CD4-positive, alpha-beta T cell treated with Interleukin-1 beta for 1 hour (primary cell): ENCODE data around the gene TNFRSF21.
"Not testable (repeated sequence)": the region's sequence is repeated elsewhere in the genome, so short reads cannot be mapped to it uniquely, and the experiment has no call there.

ENCODE experiments used
- DNase-seq, 2 donors: peaks; one replicate each; pipeline ENCODE4 v3.0.0-alpha.2; 2020 to 2022

Gene TNFRSF21

GRCh38 chr6:47247227-47247797 is 62.4 kb downstream of the TNFRSF21 start:
- DNase-seq = peak in 1 of 2 donors; percentile 4

- DNase-seq = no peak
Observed at GRCh38 chr6:47246551-47246950, 63.2 kb downstream of the TNFRSF21 start.

- peak in 1 of 2 donors; percentile 24 for DNase-seq
Observed at GRCh38 chr6:47245745-47246371, 63.8 kb downstream of the TNFRSF21 start.

DNA sequence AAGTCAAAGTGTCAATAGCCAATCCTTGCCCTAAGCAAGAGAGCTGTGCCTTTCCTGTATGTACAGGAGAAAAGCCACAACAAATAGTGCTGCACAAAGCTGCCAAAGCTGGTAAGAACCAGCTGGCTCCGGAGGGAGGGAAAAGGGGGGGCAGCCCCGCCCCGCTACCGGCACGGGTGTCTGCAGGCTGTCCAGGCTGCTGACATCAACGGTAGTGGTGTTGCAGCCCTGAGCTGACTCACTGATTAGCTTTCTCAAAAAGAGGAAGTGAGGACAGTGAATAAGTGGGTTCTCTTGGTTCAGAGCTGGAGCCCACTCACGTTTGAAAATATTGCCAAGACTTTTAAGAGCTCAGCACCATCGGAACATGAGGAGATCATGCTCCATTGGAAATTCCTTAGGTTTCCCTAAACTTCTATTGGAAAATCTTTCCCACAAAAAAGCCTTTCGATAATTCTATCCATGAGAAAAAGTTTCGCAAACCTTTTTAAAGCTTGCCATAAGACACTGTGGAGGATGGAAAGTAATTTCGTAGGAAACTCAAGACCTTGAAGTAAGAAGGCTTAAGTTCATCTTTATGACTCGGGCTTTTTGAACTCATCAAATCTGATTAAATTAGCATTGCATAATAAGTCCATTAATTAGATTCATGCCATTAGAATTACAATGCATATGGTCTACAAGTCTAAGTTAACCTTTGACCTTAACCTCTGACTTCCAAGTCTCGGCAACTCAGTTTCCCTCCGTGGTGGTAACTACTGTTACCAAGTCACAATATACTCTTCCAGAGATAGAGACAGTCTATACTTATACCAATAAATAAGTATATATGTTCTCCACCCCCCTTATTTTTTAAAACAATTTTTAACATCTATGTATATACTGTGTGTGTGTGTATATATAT is 67.0 kb downstream of the TNFRSF21 start:
- peak; percentile 58 to 88 for DNase-seq

DNA sequence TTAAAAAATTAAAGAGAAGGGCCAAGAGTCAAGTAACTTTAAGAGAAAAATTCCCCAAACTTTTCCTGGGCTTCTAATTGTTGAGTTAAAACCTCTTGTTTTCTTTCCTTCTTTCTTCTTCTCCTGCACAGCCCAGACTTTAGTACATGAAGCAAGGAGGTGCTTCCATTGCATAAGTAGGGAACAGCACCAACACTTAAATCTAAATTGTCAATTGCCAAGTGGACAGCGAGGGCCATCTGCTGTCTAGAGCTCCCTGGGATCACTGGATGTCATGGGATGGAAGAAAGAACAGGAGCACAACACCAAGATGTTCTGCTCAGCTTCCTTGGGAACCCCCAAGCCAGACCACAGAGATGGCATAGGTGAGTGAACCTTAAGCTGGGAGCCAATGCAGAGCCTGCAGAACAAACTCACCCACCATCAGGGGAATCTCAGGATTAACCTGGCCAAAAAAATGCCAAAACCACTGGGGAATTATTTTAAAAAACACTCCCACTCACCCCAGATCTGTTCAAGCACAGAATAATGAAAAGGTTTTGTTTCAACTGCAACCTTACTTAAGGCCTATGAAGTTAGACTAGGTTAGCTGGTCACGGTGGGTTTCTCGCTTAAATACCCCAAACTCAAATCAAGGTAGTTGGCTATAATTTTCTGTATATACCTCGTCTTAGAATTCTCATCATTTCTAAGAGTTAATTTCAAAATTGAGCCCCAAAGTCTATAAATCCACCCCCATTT is 67.8 kb downstream of the TNFRSF21 start:
- no peak for DNase-seq

GRCh38 chr6:47240277-47240890 is 69.3 kb downstream of the TNFRSF21 start:
- no peak for DNase-seq

DNA sequence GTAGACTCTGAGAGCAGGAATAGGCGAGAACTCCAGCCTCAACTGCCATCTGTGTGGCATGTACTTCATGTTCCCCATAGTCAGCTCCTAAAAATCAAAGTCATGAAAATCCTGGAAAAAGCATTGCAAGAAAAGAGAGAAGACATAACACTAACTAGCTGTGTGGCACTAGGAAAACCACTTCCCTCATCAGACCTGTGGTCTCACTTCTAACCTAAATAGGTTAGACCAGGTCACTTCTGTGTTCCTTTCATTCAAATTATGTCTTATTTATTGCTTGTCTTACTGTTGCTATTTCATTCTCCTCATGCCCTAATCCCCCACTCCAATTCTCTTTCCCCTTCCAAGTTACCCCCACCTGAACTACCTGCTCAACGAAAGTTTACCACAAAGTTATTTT is 70.2 kb downstream of the TNFRSF21 start:
- DNase-seq = no peak

GRCh38 chr6:47238456-47238995 is 71.2 kb downstream of the TNFRSF21 start:
- DNase-seq = no peak

GRCh38 chr6:47237196-47237595 is 72.5 kb downstream of the TNFRSF21 start:
- no peak for DNase-seq

DNA sequence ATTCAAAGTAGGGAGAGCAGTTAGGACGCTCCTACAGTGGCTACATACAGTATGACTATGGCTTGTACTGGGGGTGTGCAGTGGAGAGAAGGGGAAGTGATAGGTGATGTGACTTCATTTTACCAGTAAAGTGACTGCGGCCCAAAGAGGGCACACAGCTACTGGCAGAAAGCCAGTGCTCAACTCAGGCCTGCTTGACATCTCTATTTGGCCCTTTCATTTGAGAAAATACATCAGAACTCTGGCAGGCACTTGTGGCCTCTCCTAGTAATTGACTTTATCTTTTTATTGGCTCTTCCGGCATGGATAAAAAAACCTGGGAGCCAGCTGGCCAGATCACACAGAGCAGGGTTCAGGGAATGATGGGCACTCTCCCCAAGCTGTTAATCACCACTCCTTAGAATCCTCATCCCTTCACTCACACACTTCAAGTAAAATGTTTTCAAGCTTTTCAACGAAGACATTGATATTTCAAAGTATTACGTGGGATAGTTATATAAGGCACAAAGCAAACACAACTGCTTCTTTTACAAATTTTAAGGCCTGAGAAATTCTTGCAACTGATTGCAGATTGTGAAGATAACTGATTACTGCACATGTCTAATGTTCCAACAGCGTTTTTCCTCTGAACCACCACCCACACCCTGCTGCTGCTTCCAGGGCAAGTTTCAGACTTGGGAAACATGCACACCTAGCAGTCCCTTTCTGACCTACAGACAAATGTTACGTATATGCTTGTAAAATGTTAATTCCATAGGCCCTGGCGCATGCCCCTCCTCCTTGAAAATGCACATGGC is 73.5 kb downstream of the TNFRSF21 start:
- DNase-seq = peak in 1 of 2 donors; percentile 10

DNA sequence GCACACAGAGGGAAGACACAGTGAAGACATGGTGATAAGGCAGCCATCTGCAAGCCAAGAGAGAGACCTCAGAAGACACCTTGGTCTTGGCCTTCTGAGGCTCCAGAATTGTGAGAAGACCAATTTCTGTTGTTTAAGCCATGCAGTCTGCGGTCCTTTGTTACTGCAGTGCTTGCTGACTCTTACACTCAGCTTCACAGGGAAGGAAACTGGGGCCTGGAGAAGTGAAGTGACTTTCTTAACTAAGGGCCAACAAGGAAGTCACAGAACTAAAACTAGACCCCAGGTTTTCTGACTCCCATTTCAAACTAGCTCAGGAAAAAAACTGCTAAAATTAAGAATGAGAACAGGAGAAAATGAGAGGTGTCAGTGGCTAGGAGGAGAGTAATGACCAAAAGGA is 74.3 kb downstream of the TNFRSF21 start:
- no peak for DNase-seq

DNA sequence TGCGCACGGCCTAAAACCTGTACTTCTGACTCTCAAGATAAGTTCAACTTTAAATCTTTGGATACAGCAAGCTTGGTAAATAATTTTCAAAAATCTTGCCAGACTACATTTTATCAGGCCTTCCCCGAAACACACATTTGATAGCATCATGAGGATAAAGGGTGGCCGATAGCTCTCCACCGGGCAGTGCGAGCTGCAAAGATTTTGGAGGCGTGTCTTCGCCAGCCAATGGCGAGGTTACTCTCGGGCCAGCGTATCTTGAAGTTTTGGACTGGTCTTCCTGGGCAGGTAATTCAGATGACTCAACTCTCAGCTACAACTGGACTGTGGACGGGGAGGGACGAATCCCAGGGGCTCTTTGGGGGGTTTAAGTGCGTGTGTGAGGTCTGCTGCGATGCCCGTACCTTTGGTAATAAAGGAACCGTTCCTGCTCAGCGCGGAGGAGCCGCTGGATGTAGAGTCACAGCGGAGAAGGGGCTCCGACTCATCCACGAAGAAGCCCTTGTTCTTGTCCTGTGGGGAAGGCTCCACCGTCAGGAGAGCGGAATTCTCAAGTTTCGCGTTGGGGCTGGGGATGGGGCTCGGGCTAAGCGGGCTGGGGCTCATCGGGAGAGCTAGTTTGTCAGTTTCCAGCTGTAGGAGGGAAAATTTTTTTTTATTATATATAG is 75.3 kb downstream of the TNFRSF21 start:
- DNase-seq = no peak

DNA sequence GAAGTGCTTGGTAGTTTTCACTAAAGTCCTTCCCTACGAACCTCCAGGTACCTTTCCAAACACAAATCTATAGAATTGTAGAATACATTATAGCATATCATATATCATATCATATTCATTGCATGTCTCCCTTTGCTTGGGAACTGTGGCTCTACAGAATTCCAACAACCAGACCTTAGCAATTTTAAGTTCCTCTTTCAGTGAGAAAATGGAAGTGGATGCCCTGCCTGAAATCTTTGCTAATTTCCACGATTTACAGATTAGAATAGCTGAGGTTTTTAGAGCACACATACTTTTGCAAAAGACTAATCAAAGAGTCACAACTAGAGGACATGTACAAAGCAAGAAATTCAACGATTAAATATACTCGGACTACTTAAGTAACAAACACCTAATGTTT is 78.6 kb downstream of the TNFRSF21 start:
- DNase-seq = no peak

DNA sequence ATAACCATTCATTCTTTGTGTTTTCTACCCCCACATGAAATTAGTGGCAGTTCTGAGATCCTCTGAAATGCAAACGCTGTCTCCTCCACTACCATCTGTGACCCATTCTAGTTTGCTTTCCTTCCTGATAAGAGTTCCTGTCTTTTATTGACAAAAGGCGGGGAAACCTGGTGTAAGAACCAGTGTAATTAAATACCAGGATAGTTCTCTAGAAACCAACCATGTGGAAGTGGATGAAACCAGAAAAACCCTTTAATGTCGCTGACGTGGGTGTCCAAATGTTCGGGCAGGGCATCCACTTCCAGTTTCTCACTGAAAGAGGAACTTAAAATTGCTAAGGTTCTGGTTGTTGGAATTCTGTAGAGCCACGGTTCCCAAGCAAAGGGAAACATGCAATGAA is 79.1 kb downstream of the TNFRSF21 start:
- DNase-seq = no peak

DNA sequence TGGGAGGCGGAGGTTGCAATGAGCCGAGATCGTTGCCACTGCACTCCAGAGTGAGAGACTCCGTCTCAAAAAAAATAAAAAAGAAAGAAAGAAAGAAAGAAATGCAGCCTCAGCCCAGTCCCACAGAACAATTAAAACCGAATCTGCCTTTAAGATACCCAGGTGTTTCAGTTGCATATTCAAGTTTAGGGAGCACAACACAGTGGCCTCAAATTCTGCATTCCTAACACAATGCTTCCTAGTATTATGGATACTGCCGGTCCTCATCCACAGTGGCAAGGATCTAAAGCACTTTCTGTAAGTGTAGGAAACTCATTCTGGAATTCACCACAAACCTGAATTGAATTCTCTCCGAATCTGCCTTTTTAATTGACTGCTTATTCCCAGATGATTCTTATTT is 80.5 kb downstream of the TNFRSF21 start:
- DNase-seq = no peak

GRCh38 chr6:47228093-47228492 is 81.6 kb downstream of the TNFRSF21 start:
- not testable (repeated sequence) for DNase-seq

DNA sequence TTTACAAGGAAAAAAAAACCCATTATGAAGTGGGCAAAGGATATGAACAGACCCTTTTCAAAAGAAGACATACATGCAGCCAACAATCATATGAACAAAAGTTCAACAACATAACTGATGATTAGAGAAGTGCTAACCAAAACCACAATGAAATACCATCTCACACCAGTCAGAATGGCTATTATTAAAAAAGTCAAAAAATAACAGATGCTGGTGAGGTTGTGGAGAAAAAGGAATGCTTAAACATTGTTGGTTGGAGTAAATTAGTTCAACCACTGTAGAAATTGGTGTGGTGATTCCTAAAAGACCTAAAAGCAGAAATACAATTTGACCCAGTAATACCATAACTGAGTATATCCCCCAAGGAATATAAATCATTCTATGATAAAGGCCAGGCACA is 86.5 kb downstream of the TNFRSF21 start:
- not testable (repeated sequence) for DNase-seq

- DNase-seq = no peak
Observed at GRCh38 chr6:47221565-47221964, 88.1 kb downstream of the TNFRSF21 start.

GRCh38 chr6:47209632-47210031 is 100.1 kb downstream of the TNFRSF21 start:
- DNase-seq = no peak

DNA sequence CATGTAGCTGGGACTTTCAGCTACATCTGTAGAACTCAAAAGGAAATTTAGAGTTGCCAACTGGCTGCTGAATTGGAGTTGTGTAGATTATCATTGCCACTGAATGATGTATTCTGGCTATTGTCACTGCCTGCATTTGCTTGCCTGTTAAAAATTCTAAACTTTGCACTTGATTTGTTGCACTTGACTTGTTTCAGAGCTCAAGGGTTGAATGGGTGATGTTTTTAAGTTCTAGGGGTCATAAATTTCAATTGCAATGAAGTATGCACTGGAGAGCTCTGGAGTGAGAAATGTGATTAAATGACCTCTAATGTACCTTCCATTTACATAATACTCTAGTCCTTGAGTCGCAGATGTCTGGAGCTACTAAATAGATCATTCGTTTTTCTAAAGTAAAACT is 102.4 kb downstream of the TNFRSF21 start:
- no peak for DNase-seq

GRCh38 chr6:47206626-47207025 is 103.1 kb downstream of the TNFRSF21 start:
- DNase-seq = no peak
